Activated naive CD8-positive, alpha-beta T cell treated with anti-CD3 and anti-CD28 coated beads, Interleukin-2, amount 50 U/mL, for 16 hours (primary cell): Measurements from ENCODE around the gene AP2A2.

Experiments used
- DNase-seq: peaks from one replicate; pipeline ENCODE4 v3.0.0-alpha.2; 2020; ENCODE audit warnings: low read depth, low spot score

AP2A2 gene

DNA sequence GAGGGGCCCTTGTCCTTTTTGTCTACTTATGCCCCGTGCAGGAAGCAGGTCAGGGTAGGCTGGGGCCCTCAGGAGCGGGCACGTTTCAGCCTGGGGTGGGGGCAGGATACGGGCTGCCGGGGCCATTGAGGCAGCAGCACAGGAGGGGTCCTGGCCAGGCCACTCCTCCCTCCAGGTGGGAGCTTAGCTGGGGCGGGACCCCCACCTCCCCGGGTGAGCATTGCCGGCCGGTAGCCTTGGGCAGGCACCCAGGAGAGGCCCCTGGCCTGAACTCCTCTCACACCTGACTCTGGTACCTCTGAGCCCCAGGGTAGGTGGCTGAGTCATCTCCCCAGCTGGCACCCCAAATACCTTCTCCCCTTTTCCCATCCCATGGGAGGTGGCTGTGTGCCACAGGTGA, 115.8 kb downstream of the AP2A2 start:
- no peak for DNase-seq

DNA sequence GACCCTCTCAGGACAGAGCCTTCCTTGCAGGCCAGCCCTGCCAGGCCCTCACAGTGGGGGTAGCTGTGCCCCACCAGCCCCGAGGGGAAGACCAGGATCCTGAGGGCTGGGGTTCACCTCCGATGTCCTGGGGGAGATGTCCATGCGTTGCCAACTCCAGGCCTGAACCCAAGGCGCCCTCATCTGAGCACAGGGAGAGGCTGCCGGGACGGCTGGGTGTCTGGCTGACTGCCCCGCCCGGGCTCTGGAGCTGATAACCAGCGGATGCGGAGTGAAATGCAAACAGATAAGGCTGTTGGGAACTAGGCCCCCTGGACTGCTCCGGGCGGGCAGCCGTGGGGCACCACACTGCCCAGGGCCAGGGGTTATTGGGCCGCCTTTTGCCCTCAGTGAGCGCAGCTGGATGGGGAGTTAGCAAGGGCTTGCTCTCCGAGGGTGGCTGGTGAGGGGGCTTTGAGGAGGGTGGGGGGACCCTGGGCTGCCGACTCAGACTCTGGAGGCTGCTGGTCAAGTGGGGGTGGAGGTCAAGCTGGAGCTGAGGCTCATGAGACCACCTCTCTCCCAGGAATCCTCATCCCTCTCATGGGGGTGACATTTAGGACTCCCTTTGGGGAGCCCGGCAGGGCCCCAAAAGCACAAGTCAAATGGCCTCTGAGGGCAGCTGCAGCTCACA, 116.4 kb downstream of the AP2A2 start:
- DNase-seq = no peak

DNA sequence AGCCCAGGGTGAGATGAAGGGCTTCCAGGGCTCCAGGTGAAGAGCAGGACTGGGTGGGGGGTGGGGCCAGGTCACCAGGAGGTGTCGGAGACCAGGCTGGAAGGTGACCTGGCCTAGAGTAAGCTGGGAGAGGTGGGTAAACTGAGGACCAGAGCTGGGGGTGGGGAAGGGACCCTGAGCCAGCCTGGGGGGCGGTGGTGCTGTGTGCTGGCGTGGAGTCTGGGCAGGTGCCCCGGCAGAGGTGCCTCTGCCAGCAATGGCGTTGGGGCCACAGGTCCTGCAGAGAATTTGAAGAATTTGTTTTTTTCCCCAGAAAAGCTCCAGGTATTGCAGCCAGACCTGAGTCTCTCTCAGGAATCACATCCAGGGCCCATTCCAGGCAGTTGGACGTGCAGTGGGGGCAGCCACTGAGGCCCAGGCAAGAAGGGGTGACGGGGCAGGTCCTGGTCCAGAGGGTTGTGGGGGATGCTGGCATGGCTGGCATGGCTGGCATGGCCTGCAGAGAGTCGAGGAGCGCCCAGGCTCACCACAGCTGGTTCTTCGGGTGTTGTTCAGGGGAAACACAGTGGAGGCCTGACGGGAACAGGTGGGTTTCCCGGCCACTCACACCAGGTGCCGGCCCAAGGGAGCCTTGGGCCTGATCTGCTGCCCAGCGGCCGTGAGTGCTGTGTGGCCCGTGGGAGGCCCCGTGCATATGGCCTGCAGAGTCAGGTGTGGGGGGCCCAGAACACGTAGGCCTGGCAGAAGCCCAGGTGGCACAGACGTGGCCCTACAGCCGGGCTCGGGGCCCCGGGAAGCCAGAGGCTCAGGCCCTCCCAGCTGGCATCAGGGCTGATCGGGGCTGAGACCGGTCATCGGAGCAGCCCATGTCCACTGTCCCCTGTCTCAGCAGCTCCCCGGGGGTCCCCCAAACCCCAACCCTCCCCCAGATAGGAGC, 117.2 kb downstream of the AP2A2 start:
- no peak for DNase-seq

DNA sequence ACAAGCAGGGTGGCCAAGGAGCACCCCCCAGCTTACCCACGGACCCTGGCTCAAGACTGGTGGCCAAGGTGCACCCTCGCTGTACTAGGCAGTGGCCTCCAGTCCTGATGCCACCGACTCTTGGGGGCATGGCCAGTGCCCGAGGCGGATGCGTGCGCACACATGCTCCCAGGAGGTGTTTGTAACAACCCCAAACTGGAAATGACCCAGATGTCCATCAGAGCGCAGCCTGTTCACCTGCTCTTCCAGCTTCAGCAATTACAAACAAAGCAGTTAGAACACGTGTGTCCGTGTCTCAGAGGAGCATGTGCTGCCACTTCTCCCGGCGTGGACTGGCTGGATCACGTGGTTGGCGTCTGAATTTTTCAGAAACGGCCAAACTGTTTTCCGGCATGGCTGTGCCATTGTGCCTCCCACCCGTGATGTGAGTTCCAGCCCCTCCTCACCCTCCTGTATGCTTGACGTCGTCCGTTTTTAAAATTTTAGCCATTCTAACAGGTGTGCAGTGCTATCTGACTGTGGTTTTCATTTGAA, 118.0 kb downstream of the AP2A2 start:
- no peak for DNase-seq

DNA sequence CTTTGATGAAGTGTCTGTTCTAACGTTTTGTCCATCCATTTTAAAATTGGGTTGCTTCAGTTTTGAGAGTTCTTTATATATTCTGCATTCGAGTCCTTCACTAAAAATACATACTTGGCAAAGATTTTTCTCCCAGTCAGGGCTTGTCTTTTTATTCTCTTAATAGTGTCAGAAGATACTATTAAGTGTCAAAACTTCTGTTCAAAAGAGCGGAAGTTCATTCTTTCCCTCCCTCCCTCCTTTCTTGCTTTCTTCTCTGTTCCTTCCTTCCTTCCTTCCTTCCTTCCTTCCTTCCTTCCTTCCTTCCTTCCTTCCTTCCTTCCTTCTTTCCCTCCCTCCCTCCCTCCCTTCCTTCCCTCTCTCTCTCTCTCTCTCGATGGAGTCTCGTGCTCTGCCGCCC, 118.5 kb downstream of the AP2A2 start:
- no peak for DNase-seq

DNA sequence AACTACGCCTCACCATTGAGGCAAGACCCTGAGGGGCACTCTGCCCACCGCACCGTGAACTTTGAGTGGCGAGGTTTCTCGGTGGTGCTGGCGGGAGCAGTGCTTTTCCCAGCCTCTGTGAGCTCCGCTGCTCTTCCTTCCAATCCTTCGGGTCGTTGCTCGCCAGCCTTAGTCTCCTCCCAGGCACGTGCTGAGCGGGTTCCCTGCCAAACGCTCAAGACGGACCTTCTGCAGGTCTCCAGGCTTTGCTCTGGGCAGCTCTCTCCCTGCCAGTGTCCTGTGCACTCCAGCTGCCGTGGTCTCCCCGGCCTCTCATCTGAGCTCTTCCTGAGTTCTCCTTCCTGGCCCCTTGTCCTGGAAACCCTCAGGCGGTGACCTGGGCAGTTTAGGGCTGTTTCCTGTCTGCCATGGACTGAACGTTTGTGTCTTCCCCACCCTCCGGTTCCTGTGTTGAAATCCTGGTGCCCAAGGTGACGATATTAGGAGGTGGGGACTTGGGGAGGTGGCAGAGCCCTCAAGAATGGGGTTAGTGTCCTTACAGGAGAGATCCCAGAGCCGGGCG, 122.0 kb downstream of the AP2A2 start:
- DNase-seq = no peak

DNA sequence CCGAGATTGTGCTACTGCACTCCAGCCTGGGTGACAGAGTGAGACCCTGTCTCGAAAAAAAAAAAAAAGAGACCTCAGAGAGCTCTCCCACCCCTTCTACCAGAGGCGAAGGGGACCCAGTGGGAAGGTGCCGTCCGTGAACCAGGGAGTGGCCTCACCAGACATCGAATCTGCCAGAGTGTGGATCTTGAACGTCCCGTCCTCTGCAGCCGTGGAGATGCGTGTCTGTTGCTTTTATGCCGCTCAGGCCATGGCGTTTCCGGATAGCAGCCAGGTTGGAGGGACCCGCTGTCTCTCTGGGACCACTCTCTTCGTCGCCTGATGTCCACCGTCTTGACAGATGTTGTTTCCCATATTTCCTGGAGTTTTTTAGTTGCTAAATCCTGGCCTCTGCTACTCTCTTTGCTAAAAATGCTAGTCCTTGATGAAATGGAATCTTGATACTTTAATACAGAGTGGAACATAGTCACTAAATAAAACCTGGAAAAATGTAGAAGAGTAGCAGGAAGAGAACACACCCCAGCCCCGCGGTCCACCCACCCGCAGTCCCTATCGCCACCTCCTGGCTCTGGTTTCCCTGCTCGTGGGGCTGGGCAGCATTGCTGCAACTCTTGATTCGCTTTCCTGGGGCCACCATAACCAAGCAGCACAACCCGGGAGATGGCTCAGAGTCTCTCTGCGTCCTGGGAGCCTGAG, 122.9 kb downstream of the AP2A2 start:
- DNase-seq = no peak

GRCh38 chr11:1049071-1049405, 123.4 kb downstream of the AP2A2 start:
- DNase-seq = no peak

GRCh38 chr11:1049431-1049891, 123.8 kb downstream of the AP2A2 start:
- no peak for DNase-seq

GRCh38 chr11:1049911-1050580, 124.4 kb downstream of the AP2A2 start:
- DNase-seq = no peak

DNA sequence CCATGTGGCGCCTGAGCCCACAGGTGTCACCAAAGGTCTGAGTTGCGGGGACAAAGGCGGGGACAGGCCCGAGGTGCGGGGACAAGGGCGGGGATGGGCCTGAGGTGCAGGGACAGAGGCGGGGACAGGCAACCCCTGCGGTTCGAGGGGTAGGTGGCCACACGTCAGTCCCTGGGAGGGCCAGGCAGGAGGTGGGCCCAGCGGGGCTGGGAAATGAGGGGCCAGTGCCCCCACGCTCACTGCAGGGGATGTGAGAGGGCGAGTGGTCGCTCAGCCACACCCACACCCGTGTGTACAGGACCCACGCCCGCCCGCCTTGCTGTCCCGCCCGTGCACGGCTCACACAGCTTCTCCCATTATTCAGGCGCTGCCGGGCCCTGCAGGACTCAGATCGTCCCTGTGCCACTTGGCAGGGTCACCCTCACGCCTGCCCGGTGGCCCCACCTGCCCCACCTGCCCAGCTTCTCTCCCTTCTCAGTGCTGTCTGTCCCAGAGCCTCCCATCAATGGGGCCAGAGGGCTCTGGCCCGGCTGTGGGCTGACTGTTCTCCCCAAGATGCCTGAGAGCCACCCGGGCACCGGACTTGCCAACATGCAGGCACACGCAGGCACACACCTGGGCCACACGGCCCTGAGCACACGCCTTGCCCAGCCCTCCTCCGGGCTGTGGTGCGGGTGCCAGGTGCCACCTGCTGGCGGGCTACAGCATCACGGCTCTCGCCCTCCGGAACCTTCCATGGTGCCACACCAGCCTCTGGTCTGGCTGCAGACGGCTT, 125.1 kb downstream of the AP2A2 start:
- DNase-seq = peak; percentile 44

GRCh38 chr11:1051356-1052132, 125.9 kb downstream of the AP2A2 start:
- DNase-seq = no peak

- DNase-seq = no peak
Observed at GRCh38 chr11:1052133-1053011, 126.7 kb downstream of the AP2A2 start.

DNA sequence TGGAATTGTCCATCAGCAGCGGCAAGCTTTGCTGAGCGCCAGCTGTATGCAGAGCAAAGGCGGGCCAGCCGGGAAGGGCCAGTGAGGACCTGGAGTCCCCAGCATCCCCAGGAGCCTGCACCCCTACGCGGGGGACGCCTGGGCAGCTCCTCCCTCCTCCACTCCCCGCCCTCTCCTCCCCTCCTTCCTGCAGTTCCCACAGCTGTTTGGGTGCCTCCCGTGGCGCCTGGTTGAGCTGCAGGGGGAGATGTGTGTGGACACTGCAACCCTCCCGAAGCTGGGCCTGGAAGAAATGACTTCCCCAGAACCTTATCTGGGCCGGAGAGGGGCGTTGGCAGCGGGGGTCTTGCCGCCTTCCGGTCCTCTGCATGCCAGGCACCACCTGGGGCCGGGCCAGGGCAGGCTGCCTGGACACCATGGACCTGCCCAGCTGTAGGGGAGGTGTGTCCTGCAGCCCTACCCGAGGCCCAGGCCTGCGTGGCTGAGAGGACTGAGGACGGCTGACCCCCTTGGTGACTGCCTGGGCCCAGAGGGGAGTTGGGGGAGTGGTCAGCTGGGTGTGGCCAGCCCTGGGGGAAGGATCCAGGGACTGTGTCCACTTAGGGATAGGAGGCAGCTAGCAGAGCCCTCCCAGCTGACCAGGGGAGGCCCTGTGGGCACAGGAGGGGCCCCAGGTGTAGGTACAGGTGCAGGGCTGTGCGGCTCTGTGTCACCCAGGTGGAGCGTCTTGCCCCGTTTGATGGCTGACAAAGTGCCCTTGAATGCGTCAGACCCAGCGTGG, 127.6 kb downstream of the AP2A2 start:
- DNase-seq = no peak

DNA sequence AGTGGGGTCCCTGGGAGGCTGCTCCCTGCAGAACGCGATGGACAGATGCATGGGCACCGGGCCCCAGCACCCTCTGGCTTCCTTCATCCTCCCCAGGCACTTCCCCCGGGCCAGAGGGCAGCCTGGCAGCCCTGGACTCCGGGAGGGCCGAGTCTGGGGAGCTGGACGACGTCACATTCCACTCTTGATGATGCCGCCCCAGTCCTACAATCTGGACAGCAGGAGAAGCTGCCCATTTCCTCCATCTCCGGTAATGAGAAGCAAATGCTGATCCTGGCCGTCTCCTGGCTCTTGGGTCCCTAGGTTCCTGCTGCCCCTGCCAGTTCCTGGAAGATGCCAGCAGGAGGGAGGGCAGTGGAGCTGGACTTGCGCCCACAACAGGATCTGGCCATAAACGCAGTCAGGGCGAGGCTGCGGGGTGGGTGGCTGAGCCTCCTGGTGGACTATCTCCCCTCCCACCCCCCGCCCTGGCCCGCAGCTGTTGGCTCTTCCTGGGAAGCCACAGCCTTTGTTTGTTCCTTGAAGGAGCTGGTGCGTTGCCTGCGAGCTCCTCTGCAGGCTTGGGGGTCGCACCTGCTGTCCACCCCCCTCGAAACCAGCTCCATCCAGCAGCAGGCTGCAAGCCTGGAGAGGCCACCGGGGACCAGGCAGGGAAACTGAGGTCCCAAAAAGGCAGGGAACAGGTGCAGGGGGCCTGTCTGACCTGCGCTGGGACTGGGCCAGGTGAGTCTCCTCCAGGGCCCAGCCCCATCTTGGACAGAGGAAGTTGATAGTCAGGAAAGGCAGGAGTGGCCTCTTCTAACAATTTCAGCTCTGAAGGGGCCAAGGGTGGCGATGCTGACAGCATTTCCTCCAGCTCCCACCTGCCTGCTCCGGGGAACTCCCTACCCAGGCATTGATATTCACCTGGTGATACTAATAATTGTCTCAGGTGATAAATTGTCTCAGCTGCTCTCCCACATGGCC, 128.8 kb downstream of the AP2A2 start:
- no peak for DNase-seq

DNA sequence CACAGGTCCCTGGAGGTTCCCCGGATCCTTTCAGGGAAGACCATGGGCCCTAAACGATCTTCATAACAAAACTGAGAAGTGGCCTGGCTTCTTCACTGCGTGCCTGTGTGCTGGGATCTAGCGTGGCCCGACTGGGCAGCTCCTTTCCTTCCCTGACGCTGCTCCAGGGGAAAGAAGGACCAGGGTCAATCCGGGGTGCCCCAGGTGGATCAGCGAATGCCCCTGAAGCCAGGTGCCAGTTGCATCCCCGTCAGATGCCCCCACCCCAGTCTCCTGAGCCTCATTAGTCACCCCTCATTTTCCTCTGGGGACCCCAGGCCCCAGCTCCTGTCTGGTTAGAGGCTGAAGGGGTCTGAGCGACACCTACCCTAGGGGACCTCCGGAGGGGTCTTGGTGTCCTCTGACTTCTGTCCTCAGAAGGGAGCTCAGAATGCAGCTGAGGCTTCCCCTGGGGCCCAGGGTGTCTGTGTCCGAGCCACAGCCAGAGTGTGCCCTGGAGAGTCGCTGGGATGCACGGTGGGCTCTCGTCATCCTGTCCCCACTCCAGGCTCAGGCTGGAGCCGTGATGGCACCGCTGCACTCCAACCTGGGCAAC, 129.5 kb downstream of the AP2A2 start:
- no peak for DNase-seq
